Suprapubic skin (tissue), 4 donors: ENCODE data around the gene OVCH1. TPM values are rescaled to one million over a fixed set of nuclear protein-coding genes. Genes with fewer than 3 reads are reported as not detected.
A peak's percentile ranks its signal among the peaks of the same experiment; 100 is the strongest.

Source experiments
- DNase-seq, 2 donors: peaks; one replicate each; pipeline ENCODE4 v3.0.0-alpha.2; 2019; ENCODE audit warnings: low spot score in 2 of 2
- H3K27ac ChIP-seq: fragments of 200-600 bp; sonication (generic); one replicate; pipeline ENCODE4 v1.5.1; 2019
- H3K27me3 ChIP-seq: fragments of 200-600 bp; sonication (generic); one replicate; pipeline ENCODE4 v1.5.1; 2019
- H3K36me3 ChIP-seq: fragments of 200-600 bp; sonication (generic); one replicate; pipeline ENCODE4 v1.5.1; 2019
- H3K4me1 ChIP-seq: fragments of 200-600 bp; sonication (generic); one replicate; pipeline ENCODE4 v1.5.1; 2019
- H3K4me3 ChIP-seq: fragments of 200-600 bp; sonication (generic); one replicate; pipeline ENCODE4 v1.5.1; 2019; ENCODE audit warnings: mild to moderate bottlenecking
- H3K9me3 ChIP-seq: fragments of 200-600 bp; sonication (generic); one replicate; pipeline ENCODE4 v1.5.1; 2019
- CTCF ChIP-seq, 2 donors: fragments of 200-600 bp in 1 of 2; fragments of 450-650 bp in 1 of 2; sonication (generic) in 1 of 2; IDR thresholded peaks; one replicate each; pipeline ENCODE4 v1.5.1; 2016 to 2019; ENCODE audit warnings: antibody characterized with exemption in 2 of 2, mild to moderate bottlenecking in 1 of 2, moderate library complexity in 1 of 2
- EP300 ChIP-seq: sonication (generic); formaldehyde crosslinking; IDR thresholded peaks from one replicate; pipeline ENCODE4 v1.6.1; 2017; ENCODE audit warnings: antibody characterized with exemption
- POLR2A ChIP-seq, 2 donors: fragments of 450-650 bp; IDR thresholded peaks; one replicate each; pipeline ENCODE4 v1.6.1; 2017; ENCODE audit warnings: antibody characterized with exemption in 2 of 2, mild to moderate bottlenecking in 2 of 2, moderate library complexity in 2 of 2
- POLR2AphosphoS5 ChIP-seq, 3 donors: sonication (generic); formaldehyde crosslinking; IDR thresholded peaks; one replicate each; pipeline ENCODE4 v1.6.1; 2017; ENCODE audit warnings: antibody characterized with exemption in 3 of 3
- WGBS: methylation state at CpG from one replicate; pipeline ENCODE4 v1.1.5; 2018; 5-methylcytosine and 5-hydroxymethylcytosine counted together
- total RNA-seq, 4 donors: library from RNA; depleted of rRNA; stranded (reverse); fragments of >200 nt; gene quantifications; one replicate each; pipeline ENCODE4 v1.1.0, GENCODE V29; 2016

Gene OVCH1
- total RNA-seq, 4 donors from 2014 or later, result 0.13 TPM; not detected in 3

- H3K9me3 ChIP-seq, result no peaks in the 10 kb centered on the region
- no peak for TF ChIP-seq CTCF (IDR thresholded peaks at IDR 0.05)
- no peak for TF ChIP-seq POLR2A (IDR thresholded peaks at IDR 0.05)
These were observed 115.2 kb downstream of the OVCH1 start for GRCh38 chr12:29382251-29382650.

GRCh38 chr12:29380536-29381523 is 116.7 kb downstream of the OVCH1 start, which contains the start of gene ERGIC2:
TSS of gene ERGIC2 (minus strand) at chr12:29381172. CDS start at chr12:29371633, 9,539 bp downstream.
- peaks cover 23% of the 10 kb centered on the region for H3K4me1 ChIP-seq
- H3K9me3 ChIP-seq, result no peaks in the 10 kb centered on the region
- under 1% methylated on average over 48 of the region's 55 CpGs for WGBS
- peak; percentile 93 for DNase-seq
- H3K36me3 ChIP-seq, result no peaks in the 10 kb centered on the region
- TF ChIP-seq EP300 (no peak), POLR2A (IDR thresholded peaks at IDR 0.05) (peak in 1 of 2 donors; percentile 39), CTCF (IDR thresholded peaks at IDR 0.05) (no peak), POLR2AphosphoS5 (IDR thresholded peaks at IDR 0.05) (peak in 1 of 3 donors; percentile 62)
- no peaks in the 10 kb centered on the region for H3K27me3 ChIP-seq
- H3K4me3 ChIP-seq, result peak within 1 kb of the TSS; percentile 79
- H3K27ac ChIP-seq, result peak within 1 kb of the TSS; percentile 94

More at GRCh38 chr12:29382251-29382650, 115.2 kb downstream of the OVCH1 start:
- no peak for DNase-seq
- Histone ChIP-seq H3K36me3 (no peaks in the 10 kb centered on the region), H3K27ac (no peak overlapping the region), H3K4me1 (peaks cover 23% of the 10 kb centered on the region), H3K4me3 (no peak overlapping the region), H3K27me3 (no peaks in the 10 kb centered on the region)
- 94% methylated on average over 2 of the region's 2 CpGs for WGBS

Other genes with a start within 250 kb of the OVCH1 start
- gene ERGIC2, start 116.5 kb downstream of the OVCH1 start, total RNA-seq, result 10 to 100 TPM; 30.8 to 55.4 (median 35.9) TPM